GM12878 (cell line): Measurements from ENCODE around the gene SHMT1. TPM values are rescaled to one million over a fixed set of nuclear protein-coding genes. Genes with fewer than 3 reads are reported as not detected.

ENCODE experiments used
- BMI1 ChIP-seq: fragments of 450-650 bp; IDR thresholded peaks from 2 replicates; pipeline ENCODE4 v1.6.1; 2016; ENCODE audit warnings: mild to moderate bottlenecking, moderate library complexity, borderline replicate concordance
- CHD4 ChIP-seq: fragments of 200-600 bp; sonication (generic); IDR thresholded peaks from 2 replicates; pipeline ENCODE4 v1.6.1; 2016; ENCODE audit warnings: mild to moderate bottlenecking
- GABPA ChIP-seq: IDR thresholded peaks from 2 replicates; pipeline ENCODE4 v1.6.1; 2014; ENCODE audit warnings: antibody characterized with exemption, low read depth, mild to moderate bottlenecking, inconsistent platforms
- MTA2 ChIP-seq: fragments of 450-650 bp; IDR thresholded peaks from 2 replicates; pipeline ENCODE4 v1.6.1; 2016; ENCODE audit warnings: low read depth, mild to moderate bottlenecking, moderate library complexity
- MYB ChIP-seq: fragments of 150-350 bp; IDR thresholded peaks from 2 replicates; pipeline ENCODE4 v1.6.1; 2014; ENCODE audit warnings: mild to moderate bottlenecking, low read depth, low read length, borderline replicate concordance
- NFYB ChIP-seq: IDR thresholded peaks from 2 replicates; pipeline ENCODE4 v1.6.1; 2011; ENCODE audit warnings: low read depth, mild to moderate bottlenecking, low read length, improper control_type of control experiment, moderate library complexity; ENCODE audit not compliant: insufficient read depth
- NRF1 ChIP-seq: conservative IDR thresholded peaks from 2 replicates; pipeline ENCODE4 v1.6.1; 2011; ENCODE audit warnings: mild to moderate bottlenecking, low read depth, low read length, improper control_type of control experiment
- PML ChIP-seq: IDR thresholded peaks from 2 replicates; pipeline ENCODE4 v1.6.1; 2012; ENCODE audit warnings: low read length, inconsistent platforms
- SP1 ChIP-seq: IDR thresholded peaks from one replicate; pipeline ENCODE4 v1.6.1; 2011; ENCODE audit warnings: low read depth, low read length
- SREBF1 ChIP-seq: IDR thresholded peaks from 2 replicates; pipeline ENCODE4 v1.6.1; 2012; ENCODE audit warnings: mild to moderate bottlenecking, low read length
- SRF ChIP-seq, 2 experiments: IDR thresholded peaks; 2 replicates each; pipeline ENCODE4 v1.6.1; 2011; ENCODE audit warnings: low read depth in 2 of 2, low read length in 2 of 2, mild to moderate bottlenecking in 1 of 2, moderate library complexity in 1 of 2
- TAF1 ChIP-seq: IDR thresholded peaks from 2 replicates; pipeline ENCODE4 v1.6.1; 2011; ENCODE audit warnings: mild to moderate bottlenecking, low read depth, low read length, borderline replicate concordance
- TBL1XR1 ChIP-seq: IDR thresholded peaks from 2 replicates; pipeline ENCODE4 v1.6.1; 2012; ENCODE audit warnings: low read depth, low read length, improper control_type of control experiment
- polyA plus RNA-seq, 11 experiments: library from polyadenylated mRNA; depleted of rRNA in 4 of 11; unstranded in 6 of 11; stranded (reverse) in 5 of 11; fragments of >200 nt; fragmentation: Nextera tagmentation in 4 of 11; fragmentation: Illumina TruSeq in 1 of 11; extraction: Ambion mirVana in 4 of 11; extraction: Trizol in 1 of 11; gene quantifications; 1 replicate in 1 of 11; 2 replicates in 10 of 11; pipeline versions ENCODE4 v1.2.1 to v1.2.3, GENCODE V29; 2011 to 2016; ENCODE audit warnings: inconsistent platforms in 2 of 11, missing spikeins in 2 of 11, low read depth in 1 of 11
- total RNA-seq, 4 experiments: library from RNA; depleted of rRNA in 3 of 4; stranded (reverse); fragments of >200 nt in 3 of 4; fragmentation: Illumina TruSeq in 1 of 4; extraction: Trizol in 1 of 4; gene quantifications; 2 replicates each; pipeline versions ENCODE4 v1.2.1 to v1.2.3, GENCODE V29; 2013 to 2021
- TF ChIP-seq, protein P1 (sequence below): fragments of 450-650 bp; IDR thresholded peaks from 2 replicates; pipeline ENCODE4 v1.6.1; 2016; ENCODE audit warnings: mild to moderate bottlenecking
- TF ChIP-seq, protein P2 (sequence below): fragments of 450-650 bp; formaldehyde crosslinking; IDR thresholded peaks from 2 replicates; pipeline ENCODE4 v1.5.0; 2022; ENCODE audit warnings: mild to moderate bottlenecking, missing genetic modification characterization
- TF ChIP-seq, protein P3 (sequence below): IDR thresholded peaks from 2 replicates; pipeline ENCODE4 v1.6.1; 2012; ENCODE audit warnings: low read length, inconsistent platforms
- TF ChIP-seq, protein P4 (sequence below): fragments of 450-650 bp; IDR thresholded peaks from 2 replicates; pipeline ENCODE4 v1.6.1; 2016; ENCODE audit warnings: mild to moderate bottlenecking, moderate library complexity, borderline replicate concordance
- TF ChIP-seq, protein P5 (sequence below): fragments of 450-650 bp; IDR thresholded peaks from 2 replicates; pipeline ENCODE4 v1.6.1; 2016; ENCODE audit warnings: mild to moderate bottlenecking

SHMT1 gene
- total and polyA plus RNA-seq, 10 of the 15 experiments (the other 5 are each of a cell fraction or from before 2014, with no cell fraction given), result 5.2 to 60.1 (median 34.6) TPM

DNA sequence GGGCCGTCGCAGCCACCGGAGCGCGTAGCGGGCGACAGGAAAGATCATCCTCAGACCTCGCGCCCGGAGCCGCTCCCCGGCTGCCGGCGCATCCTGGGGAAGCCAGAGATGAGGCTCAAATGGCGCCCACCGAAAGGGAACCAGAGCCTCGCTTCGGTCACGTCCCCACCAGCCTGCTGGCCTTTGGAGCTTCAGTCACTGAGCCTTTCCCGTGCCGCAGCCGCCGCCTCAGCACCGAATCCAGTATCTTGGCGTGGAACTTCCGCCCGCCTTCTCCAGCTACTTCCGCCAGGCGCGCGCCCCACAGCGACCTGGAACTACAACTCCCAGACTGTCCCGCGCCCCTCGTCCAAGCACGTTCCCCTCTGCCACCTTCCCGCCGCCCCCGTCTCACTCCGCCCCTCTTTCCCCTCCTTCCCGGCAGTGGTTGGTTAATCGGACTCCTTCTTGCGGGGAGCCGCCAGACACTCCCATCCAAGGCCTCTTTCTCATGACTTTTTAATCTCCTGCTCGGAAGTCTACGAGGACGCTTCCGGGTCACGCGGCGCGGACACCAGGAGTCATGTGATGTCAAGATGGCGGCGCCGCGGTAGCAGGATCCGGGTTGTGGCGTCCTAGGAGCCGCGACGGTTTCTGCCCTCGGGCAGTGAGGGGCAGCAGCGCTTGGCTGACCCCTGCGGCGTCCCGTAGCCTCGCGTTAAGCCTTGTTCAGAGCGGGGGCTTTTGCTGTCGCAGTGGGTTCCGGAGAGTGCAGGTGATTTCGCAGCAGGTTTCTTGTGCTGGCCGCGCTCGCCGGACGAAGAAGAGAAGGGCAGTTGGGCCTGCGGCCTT lies 48.4 kb downstream of the SHMT1 start, which contains the start of the genes SMCR8 and TOP3A (continued):
- no peak for TF ChIP-seq CHD4
- TF ChIP-seq, protein P1, sequence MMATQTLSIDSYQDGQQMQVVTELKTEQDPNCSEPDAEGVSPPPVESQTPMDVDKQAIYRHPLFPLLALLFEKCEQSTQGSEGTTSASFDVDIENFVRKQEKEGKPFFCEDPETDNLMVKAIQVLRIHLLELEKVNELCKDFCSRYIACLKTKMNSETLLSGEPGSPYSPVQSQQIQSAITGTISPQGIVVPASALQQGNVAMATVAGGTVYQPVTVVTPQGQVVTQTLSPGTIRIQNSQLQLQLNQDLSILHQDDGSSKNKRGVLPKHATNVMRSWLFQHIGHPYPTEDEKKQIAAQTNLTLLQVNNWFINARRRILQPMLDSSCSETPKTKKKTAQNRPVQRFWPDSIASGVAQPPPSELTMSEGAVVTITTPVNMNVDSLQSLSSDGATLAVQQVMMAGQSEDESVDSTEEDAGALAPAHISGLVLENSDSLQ, result peak; percentile 36; the same call in 1 of the 2 replicates
- TF ChIP-seq SRF (IDR thresholded peaks at IDR 0.05; ENCODE audit: low read depth in 2 of 2, low read length in 2 of 2), result 0 out of 4 replicates have a peak, but pooled peaks of 1 of the 2 experiments have one; percentile 58
- no peak for TF ChIP-seq MYB
- TF ChIP-seq NRF1, result no peak
- TF ChIP-seq TBL1XR1, result peak; percentile 24; the same call in 1 of the 2 replicates
- peak; percentile 23; the same call in 1 of the 2 replicates for TF ChIP-seq SREBF1
- TF ChIP-seq GABPA, result peak; percentile 89
- 0 out of 2 replicates have a peak, but pooled peaks have one; percentile 40 for TF ChIP-seq PML
- TF ChIP-seq, protein P2, sequence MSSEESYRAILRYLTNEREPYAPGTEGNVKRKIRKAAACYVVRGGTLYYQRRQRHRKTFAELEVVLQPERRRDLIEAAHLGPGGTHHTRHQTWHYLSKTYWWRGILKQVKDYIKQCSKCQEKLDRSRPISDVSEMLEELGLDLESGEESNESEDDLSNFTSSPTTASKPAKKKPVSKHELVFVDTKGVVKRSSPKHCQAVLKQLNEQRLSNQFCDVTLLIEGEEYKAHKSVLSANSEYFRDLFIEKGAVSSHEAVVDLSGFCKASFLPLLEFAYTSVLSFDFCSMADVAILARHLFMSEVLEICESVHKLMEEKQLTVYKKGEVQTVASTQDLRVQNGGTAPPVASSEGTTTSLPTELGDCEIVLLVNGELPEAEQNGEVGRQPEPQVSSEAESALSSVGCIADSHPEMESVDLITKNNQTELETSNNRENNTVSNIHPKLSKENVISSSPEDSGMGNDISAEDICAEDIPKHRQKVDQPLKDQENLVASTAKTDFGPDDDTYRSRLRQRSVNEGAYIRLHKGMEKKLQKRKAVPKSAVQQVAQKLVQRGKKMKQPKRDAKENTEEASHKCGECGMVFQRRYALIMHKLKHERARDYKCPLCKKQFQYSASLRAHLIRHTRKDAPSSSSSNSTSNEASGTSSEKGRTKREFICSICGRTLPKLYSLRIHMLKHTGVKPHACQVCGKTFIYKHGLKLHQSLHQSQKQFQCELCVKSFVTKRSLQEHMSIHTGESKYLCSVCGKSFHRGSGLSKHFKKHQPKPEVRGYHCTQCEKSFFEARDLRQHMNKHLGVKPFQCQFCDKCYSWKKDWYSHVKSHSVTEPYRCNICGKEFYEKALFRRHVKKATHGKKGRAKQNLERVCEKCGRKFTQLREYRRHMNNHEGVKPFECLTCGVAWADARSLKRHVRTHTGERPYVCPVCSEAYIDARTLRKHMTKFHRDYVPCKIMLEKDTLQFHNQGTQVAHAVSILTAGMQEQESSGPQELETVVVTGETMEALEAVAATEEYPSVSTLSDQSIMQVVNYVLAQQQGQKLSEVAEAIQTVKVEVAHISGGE (CRISPR knock-in tag), result no peak
- peak; percentile 89 for TF ChIP-seq TAF1
- TF ChIP-seq NFYB, result no peak
- no peak for TF ChIP-seq SP1
- TF ChIP-seq, protein P3, sequence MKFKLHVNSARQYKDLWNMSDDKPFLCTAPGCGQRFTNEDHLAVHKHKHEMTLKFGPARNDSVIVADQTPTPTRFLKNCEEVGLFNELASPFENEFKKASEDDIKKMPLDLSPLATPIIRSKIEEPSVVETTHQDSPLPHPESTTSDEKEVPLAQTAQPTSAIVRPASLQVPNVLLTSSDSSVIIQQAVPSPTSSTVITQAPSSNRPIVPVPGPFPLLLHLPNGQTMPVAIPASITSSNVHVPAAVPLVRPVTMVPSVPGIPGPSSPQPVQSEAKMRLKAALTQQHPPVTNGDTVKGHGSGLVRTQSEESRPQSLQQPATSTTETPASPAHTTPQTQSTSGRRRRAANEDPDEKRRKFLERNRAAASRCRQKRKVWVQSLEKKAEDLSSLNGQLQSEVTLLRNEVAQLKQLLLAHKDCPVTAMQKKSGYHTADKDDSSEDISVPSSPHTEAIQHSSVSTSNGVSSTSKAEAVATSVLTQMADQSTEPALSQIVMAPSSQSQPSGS, result no peak
- peak; percentile 48; the same call in 1 of the 2 replicates for TF ChIP-seq MTA2
- TF ChIP-seq, protein P4, sequence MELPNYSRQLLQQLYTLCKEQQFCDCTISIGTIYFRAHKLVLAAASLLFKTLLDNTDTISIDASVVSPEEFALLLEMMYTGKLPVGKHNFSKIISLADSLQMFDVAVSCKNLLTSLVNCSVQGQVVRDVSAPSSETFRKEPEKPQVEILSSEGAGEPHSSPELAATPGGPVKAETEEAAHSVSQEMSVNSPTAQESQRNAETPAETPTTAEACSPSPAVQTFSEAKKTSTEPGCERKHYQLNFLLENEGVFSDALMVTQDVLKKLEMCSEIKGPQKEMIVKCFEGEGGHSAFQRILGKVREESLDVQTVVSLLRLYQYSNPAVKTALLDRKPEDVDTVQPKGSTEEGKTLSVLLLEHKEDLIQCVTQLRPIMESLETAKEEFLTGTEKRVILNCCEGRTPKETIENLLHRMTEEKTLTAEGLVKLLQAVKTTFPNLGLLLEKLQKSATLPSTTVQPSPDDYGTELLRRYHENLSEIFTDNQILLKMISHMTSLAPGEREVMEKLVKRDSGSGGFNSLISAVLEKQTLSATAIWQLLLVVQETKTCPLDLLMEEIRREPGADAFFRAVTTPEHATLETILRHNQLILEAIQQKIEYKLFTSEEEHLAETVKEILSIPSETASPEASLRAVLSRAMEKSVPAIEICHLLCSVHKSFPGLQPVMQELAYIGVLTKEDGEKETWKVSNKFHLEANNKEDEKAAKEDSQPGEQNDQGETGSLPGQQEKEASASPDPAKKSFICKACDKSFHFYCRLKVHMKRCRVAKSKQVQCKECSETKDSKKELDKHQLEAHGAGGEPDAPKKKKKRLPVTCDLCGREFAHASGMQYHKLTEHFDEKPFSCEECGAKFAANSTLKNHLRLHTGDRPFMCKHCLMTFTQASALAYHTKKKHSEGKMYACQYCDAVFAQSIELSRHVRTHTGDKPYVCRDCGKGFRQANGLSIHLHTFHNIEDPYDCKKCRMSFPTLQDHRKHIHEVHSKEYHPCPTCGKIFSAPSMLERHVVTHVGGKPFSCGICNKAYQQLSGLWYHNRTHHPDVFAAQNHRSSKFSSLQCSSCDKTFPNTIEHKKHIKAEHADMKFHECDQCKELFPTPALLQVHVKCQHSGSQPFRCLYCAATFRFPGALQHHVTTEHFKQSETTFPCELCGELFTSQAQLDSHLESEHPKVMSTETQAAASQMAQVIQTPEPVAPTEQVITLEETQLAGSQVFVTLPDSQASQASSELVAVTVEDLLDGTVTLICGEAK, result peak; percentile 94
- TF ChIP-seq, protein P5, sequence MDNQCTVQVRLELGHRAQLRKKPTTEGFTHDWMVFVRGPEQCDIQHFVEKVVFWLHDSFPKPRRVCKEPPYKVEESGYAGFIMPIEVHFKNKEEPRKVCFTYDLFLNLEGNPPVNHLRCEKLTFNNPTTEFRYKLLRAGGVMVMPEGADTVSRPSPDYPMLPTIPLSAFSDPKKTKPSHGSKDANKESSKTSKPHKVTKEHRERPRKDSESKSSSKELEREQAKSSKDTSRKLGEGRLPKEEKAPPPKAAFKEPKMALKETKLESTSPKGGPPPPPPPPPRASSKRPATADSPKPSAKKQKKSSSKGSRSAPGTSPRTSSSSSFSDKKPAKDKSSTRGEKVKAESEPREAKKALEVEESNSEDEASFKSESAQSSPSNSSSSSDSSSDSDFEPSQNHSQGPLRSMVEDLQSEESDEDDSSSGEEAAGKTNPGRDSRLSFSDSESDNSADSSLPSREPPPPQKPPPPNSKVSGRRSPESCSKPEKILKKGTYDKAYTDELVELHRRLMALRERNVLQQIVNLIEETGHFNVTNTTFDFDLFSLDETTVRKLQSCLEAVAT, result peak; percentile 90
- no peak for TF ChIP-seq BMI1
